Measurements from ENCODE around the gene BAIAP2.
"Not testable (repeated sequence)": the region's sequence is repeated elsewhere in the genome, so short reads cannot be mapped to it uniquely, and the experiment has no call there.

Gene BAIAP2

DNA sequence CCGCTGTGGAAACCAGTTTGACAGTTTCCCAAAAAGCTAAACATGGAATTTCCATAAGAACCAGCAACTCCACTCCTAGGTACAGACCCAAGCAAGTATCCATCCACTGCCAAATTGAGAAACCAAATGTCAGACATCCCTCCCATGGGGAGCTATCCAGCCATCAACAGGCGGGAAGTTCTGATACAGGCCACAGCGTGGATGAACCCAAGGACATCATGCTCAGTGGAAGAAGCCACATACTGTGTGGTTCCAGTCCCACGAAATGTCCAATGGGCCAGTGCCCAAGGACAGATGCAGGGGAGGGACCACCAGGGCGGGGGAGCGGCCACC is 12.6 kb upstream of the BAIAP2 start:
- no peak for DNase-seq

GRCh38 chr17:81025065-81025740 is 9.7 kb upstream of the BAIAP2 start:
- DNase-seq = no peak

GRCh38 chr17:81025741-81026129 is 9.2 kb upstream of the BAIAP2 start:
- no peak for DNase-seq

DNA sequence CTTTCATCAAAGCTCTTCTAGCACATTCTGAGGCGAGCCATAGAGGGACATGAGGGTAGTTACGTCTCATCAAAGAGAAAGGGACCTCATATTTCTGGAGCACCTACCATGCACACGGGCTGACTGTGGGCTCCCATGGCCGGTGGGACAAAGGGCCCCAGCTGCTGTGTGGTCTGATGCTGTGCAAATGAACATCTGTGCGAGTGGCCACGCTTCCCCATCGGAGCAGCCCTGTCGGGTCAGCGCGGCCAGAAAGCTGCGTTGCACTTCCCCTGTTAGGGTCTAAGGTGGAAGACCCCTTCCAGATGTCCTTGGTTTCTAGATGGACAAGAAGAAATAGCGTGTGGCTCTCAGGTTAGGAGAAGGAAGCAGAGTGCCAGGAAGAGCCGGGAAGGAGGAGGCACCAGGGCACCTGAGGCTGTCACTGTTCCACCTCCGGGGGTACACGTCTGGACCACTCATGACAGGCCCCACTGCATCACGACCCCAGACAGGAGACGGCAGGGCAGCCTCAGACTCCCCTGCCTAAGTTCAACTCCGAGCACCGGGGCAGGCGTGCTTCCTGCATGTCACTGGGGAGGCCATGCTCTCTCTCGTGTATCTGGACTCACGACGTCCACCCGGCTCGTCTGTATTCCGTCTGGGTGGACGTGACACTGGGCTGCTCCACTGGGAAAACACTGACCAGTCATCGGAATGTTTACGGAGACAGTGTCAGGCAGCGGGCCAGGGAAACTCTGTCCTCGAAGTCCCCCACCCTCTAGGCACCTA is 8.5 kb upstream of the BAIAP2 start:
- DNase-seq = no peak

GRCh38 chr17:81027038-81027437 is 7.9 kb upstream of the BAIAP2 start:
- no peak for DNase-seq

GRCh38 chr17:81027591-81028505 is 7.1 kb upstream of the BAIAP2 start:
- no peak for DNase-seq

DNA sequence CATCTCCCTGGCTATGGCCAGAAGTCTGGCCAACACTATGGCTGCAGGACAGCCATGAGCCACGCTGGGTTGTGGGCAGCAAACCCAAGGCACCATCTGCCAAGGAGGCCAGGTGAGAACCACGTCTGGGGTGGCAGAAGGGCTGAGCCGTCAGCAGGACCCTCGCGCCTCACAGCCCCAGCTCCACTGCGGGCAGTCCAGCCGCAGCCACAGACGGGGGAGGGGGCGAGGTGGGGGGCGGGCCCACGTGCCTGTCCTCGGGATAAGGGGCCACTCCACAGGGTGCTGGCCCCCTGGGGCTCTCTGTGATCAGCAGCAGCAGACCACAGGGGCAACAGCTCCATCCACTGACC is 6.5 kb upstream of the BAIAP2 start:
- no peak for DNase-seq

- no peak for DNase-seq
These were observed 5.1 kb upstream of the BAIAP2 start for GRCh38 chr17:81029859-81030258.

DNA sequence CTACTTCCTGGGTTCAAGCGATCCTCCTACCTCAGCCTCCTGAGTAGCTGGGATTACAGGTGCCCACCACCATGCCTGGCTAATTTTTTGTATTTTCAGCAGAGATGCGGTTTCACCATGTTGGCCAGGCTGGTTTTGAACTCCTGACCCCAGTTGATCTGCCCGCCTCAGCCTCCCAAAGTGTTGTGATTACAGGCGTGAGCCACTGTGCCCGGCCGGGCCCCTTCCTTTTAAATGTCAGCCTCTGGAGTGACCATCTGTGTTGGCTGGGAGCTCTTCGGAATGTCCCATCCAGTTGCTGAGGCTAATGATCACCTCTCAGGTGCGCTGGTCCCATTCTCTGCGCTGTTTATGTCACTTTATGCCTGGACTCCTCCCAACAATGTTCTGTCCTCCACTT is 4.6 kb upstream of the BAIAP2 start:
- DNase-seq = not testable (repeated sequence)

DNA sequence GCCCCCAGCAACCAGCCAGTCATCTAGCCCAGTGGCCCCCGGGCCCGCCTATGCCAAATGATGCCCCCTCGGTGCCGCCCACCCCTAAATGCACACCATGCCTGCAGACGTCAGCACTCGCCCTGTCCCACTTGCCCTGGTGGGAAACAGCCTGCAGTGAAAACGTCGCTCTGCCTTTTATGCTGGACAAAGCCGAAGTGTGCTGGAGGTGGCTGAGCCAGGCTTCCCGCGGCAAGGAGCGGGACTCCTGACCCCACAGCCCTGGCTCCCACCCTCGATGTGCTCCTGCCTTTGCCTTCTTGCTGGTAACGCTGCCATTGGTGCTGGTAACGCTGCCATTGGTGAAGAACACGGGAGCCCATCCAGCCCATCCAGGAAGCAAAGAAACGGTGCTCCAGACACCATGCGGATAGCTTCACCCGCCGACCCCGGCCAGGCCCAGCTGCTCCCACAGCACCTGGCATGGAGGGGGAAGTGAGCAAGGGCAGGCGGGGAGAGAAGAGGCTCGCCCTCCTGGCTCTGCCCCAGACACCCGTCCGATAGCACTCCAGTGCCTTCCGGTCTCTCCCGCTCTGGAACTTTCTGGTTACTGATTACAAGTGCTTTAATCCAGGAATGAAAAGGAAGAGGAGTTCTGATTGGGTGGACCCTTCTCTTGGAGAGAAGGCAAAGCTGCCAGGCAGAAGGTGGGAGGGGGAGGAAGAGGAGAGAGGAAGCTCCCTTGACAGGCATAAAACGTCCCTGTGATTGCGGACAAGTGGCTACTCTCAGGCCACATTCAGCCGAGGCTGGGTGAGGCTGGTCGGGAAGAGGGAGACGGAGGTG is 4.0 kb upstream of the BAIAP2 start:
- peak; percentile 41 for DNase-seq

DNA sequence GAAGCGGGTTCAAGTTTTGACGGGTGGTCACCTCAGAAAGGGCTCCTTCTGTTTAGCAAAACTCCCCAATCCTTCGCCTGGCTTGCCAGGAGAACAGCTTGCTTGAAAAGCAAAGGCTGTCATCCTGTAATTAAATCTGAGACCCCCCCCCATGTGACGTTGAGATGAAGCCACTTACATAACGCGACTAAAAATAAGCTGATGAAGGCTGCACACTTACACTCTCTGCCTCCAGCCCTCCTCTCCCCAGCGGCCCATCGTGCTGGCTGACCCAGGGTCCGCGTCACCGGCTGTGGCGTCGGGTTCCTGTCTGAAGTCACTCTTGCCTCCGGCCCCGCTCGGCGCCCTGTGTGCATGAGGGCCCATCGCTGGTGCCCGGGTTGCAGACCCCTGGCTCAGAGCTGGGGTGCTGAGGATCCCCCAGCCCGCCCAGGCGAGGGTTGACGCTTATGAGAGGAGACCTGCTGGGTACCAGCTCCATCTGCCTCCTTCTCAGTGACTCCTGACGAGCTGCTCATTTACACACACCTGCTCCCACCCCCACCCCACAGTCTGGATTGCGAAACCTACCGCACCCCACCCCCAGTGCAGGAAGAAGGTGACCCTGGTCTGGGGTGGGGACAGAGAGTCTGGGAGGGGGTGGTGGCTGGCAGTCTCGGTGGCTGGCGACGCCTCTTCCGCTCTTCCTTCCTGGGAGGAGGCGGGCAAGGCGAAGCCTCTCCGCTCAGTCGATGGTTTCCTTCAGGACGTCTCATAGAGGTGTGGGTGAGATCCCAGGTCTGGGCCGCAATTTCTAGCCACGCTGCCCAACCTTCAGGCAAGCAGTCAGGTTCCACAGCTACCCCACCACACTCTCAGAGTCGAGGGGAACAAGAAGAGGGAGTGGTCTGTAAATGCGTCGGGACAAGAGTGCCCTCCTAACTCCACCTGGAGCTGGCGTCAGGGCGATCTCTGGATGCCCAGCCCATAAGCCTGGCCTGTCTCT is 3.1 kb upstream of the BAIAP2 start:
- no peak for DNase-seq

DNA sequence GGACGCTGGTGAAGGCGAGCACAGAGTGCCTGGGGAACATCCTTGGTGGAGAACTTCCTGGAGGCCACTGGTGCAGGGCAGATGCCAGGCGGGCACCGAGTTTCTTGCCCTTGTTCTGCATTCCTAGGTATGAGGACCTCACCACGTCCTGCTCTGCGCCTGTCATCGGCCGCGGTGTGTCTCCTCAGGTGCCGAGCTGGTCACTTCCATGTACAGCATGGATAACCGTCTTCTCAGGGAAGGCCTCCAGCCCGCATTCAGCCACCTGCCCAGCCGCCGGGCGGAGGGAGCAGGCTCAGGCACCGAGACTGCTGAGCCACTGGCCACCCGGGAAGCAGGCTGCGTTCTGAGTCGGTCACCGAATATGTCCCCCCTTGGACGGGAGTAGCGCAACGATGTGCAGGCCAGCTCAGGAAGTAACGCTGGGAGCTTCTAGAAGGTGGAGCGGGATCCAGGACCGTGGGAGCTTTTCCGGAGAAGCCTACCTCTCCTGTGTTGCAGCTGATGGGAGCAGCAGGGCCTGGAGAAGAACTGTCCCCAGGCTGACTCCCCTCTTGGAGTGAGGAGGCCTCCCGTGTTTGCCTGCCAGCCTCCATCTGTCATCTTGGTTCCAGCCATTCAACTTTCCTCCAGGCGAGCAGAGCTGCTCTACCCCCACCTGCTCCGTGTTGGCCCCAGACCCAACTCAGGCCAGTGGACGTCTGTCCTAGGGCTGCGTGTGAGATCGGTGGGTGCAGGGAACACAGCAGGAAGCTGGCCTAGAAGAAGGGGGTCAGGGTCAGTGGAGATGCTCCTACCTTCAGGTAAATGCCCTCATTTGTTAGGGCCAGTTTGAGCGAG is 2.1 kb upstream of the BAIAP2 start:
- no peak for DNase-seq

DNA sequence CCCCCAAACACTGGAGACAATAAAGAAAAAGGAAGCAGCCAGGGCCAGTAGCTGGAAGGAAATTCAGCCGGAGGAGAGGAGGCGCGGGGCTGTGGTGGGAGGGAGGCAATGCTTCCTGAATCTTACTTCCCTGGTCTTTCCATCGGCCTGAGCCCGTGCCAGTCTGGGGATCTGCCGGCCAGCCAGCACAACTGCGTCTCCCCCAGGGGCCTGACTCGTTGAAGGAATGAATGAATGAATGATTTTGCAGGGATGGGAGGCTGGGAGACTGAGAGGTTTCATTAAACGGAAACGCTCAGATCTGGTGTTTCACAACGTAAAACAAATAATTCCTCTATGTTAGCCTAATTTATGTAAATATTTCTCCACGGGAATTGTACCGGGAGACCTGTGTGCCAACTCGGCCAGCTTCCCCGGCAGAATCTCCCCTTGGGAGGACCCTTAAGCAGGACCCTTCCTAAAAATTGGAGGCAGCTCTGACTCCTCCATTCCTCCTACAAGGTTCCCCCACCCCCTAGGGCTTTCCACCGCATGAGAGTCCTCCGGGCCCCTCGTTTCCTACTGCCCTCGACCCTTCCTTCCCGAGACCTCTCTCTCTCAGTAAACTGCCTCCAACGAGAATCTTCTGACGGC is 1.3 kb upstream of the BAIAP2 start:
- DNase-seq = no peak

DNA sequence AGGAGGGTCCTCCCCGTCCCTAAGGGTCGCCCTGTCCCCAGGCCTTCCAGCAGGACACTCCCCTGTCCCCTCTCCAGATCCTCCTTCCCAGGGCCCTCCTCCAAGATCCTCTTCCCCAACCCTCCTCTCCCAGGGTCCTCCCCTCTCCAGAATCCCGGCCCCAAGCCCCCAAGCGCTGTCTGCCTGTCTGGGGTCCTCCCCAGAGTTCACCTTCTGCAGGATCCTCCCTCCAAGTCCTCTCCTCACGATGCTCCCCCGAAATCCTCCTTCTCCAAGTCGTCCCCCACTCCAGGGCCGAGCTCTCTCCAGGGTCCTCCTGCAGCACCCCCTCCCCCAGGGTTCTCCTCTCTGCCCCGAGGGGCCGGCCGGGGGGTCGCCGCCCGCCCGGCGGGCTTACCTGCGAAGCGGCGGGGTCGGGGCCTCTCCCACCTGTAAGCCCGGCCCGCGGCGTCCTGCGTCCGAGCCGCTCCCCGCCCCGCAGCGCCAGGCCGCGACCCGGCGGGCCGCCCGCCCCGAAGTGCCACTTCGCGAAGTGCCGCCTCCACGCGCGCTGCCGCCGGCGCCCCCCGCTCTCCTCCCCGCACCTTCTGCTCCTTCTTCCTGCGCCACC is 678 bp upstream of the BAIAP2 start:
- no peak for DNase-seq

GRCh38 chr17:81035521-81036196 is 708 bp downstream of the BAIAP2 start:
- no peak for DNase-seq

DNA sequence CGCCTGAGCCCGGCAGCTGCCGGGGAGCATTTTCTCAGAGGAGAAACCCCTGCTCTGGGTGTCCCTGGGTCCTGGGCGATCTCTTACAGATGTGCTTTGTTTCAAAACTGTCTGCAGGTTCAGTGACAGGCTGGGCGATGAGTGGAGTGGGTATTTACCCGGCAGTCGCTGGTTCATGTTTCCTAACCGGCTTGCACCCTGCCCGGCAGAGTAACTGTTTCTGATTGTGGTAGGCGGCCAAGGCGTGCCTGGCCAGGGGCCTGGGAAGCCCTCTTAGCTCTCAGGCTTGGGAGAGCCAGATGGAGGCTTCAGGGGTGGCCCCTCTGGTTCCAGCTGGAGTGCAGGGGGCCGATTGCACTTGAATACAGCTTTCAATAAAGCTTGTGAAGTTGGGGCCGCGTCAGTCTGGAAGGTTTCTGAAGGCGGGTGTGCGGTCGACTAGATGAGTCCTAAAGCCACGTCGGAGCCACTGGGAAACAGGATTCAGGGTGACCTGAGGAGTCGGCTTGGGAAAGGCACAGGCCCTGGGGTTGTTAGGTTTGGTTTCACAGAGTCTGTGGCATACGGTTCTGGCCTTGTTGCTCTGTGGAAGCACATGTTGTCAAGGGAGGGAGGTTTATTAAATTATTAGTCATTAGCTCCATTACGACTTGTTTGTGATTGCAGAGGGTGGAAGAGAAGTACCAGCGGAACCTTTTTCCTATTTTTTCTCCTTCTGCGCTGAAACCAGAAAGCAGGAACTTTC is 1.4 kb downstream of the BAIAP2 start:
- DNase-seq = peak; percentile 27

GRCh38 chr17:81037026-81037797 is 2.3 kb downstream of the BAIAP2 start:
- no peak for DNase-seq

All from NCI-H1092 treated with DMSO at 0.1 percent for 48 hours (cell line).